ENCODE measurements around the gene FNIP1. TPM values are rescaled to one million over a fixed set of nuclear protein-coding genes. Genes with fewer than 3 reads are reported as not detected.

The FNIP1 gene
- total and polyA plus RNA-seq, 2 of the 13 experiments (the other 11 are each of a cell fraction or from before 2014, with no cell fraction given) = 10.9 to 29.3 TPM

DNA sequence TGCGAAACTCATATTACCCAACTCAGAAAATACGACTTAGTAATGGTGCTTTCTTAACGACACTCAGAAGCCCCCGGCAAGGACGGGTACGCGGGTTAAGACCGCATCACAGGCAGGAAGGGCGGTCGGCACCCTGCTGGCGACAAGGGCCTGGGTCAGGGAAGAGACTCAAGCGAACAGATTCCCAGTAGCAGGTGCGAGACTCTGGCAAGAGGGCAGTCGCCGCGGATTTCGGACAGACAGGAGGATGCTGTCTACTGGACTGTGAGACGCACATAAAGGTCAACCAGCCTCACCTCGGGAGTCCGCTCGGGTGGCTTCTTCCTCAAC, 162.2 kb downstream of the FNIP1 start (continued):
- TF ChIP-seq, protein P1, sequence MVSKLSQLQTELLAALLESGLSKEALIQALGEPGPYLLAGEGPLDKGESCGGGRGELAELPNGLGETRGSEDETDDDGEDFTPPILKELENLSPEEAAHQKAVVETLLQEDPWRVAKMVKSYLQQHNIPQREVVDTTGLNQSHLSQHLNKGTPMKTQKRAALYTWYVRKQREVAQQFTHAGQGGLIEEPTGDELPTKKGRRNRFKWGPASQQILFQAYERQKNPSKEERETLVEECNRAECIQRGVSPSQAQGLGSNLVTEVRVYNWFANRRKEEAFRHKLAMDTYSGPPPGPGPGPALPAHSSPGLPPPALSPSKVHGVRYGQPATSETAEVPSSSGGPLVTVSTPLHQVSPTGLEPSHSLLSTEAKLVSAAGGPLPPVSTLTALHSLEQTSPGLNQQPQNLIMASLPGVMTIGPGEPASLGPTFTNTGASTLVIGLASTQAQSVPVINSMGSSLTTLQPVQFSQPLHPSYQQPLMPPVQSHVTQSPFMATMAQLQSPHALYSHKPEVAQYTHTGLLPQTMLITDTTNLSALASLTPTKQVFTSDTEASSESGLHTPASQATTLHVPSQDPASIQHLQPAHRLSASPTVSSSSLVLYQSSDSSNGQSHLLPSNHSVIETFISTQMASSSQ (IDR thresholded peaks at IDR 0.05; ENCODE audit: low read depth) = no peak
- TF ChIP-seq, protein P1 (CRISPR knock-in tag; IDR thresholded peaks at IDR 0.05; ENCODE audit: borderline replicate concordance) = peak; percentile 36; the same call in 1 of the 2 replicates
- TF ChIP-seq, protein P2, sequence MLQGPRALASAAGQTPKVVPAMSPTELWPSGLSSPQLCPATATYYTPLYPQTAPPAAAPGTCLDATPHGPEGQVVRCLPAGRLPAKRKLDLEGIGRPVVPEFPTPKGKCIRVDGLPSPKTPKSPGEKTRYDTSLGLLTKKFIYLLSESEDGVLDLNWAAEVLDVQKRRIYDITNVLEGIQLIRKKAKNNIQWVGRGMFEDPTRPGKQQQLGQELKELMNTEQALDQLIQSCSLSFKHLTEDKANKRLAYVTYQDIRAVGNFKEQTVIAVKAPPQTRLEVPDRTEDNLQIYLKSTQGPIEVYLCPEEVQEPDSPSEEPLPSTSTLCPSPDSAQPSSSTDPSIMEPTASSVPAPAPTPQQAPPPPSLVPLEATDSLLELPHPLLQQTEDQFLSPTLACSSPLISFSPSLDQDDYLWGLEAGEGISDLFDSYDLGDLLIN (CRISPR knock-in tag; IDR thresholded peaks at IDR 0.05; ENCODE audit: borderline replicate concordance) = no peak
- TF ChIP-seq KAT7 (CRISPR knock-in tag; IDR thresholded peaks at IDR 0.05; ENCODE audit: borderline replicate concordance) (peak; percentile 72; the same call in 1 of the 2 replicates), ZNF761 (CRISPR knock-in tag; conservative IDR thresholded peaks at IDR 0.05) (0 out of 2 replicates have a peak, but pooled peaks have one; percentile 34), ZNF780A (CRISPR knock-in tag; IDR thresholded peaks at IDR 0.05) (no peak), MATR3 (CRISPR knock-in tag; IDR thresholded peaks at IDR 0.05) (no peak), ZNF326 (CRISPR knock-in tag; IDR thresholded peaks at IDR 0.05; ENCODE audit: borderline replicate concordance) (no peak), ZNF564 (CRISPR knock-in tag; IDR thresholded peaks at IDR 0.05) (no peak)
- TF ChIP-seq, protein P3, sequence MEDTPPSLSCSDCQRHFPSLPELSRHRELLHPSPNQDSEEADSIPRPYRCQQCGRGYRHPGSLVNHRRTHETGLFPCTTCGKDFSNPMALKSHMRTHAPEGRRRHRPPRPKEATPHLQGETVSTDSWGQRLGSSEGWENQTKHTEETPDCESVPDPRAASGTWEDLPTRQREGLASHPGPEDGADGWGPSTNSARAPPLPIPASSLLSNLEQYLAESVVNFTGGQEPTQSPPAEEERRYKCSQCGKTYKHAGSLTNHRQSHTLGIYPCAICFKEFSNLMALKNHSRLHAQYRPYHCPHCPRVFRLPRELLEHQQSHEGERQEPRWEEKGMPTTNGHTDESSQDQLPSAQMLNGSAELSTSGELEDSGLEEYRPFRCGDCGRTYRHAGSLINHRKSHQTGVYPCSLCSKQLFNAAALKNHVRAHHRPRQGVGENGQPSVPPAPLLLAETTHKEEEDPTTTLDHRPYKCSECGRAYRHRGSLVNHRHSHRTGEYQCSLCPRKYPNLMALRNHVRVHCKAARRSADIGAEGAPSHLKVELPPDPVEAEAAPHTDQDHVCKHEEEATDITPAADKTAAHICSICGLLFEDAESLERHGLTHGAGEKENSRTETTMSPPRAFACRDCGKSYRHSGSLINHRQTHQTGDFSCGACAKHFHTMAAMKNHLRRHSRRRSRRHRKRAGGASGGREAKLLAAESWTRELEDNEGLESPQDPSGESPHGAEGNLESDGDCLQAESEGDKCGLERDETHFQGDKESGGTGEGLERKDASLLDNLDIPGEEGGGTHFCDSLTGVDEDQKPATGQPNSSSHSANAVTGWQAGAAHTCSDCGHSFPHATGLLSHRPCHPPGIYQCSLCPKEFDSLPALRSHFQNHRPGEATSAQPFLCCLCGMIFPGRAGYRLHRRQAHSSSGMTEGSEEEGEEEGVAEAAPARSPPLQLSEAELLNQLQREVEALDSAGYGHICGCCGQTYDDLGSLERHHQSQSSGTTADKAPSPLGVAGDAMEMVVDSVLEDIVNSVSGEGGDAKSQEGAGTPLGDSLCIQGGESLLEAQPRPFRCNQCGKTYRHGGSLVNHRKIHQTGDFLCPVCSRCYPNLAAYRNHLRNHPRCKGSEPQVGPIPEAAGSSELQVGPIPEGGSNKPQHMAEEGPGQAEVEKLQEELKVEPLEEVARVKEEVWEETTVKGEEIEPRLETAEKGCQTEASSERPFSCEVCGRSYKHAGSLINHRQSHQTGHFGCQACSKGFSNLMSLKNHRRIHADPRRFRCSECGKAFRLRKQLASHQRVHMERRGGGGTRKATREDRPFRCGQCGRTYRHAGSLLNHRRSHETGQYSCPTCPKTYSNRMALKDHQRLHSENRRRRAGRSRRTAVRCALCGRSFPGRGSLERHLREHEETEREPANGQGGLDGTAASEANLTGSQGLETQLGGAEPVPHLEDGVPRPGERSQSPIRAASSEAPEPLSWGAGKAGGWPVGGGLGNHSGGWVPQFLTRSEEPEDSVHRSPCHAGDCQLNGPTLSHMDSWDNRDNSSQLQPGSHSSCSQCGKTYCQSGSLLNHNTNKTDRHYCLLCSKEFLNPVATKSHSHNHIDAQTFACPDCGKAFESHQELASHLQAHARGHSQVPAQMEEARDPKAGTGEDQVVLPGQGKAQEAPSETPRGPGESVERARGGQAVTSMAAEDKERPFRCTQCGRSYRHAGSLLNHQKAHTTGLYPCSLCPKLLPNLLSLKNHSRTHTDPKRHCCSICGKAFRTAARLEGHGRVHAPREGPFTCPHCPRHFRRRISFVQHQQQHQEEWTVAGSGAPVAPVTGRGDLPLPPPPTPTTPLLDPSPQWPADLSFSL (CRISPR knock-in tag; IDR thresholded peaks at IDR 0.05) = no peak
- TF ChIP-seq, protein P4, sequence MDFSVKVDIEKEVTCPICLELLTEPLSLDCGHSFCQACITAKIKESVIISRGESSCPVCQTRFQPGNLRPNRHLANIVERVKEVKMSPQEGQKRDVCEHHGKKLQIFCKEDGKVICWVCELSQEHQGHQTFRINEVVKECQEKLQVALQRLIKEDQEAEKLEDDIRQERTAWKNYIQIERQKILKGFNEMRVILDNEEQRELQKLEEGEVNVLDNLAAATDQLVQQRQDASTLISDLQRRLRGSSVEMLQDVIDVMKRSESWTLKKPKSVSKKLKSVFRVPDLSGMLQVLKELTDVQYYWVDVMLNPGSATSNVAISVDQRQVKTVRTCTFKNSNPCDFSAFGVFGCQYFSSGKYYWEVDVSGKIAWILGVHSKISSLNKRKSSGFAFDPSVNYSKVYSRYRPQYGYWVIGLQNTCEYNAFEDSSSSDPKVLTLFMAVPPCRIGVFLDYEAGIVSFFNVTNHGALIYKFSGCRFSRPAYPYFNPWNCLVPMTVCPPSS (IDR thresholded peaks at IDR 0.05) = no peak

Measured in HepG2 (cell line).